Astrocyte (in vitro differentiated cells and primary cell): Measurements from ENCODE around the gene DTNBP1. TPM values are rescaled to one million over a fixed set of nuclear protein-coding genes. Genes with fewer than 3 reads are reported as not detected.

ENCODE experiments used
- DNase-seq: peaks from one replicate; pipeline ENCODE4 v3.0.0-alpha.2; 2010; ENCODE audit warnings: low read depth
- FAIRE-seq: peaks from 2 replicates; lab custom pipeline; 2011; peaks lifted over from hg19 to GRCh38; lab: Jason Lieb, UNC
- H2AFZ ChIP-seq: 2 replicates; pipeline ENCODE4 v1.6.0; 2012; ENCODE audit warnings: low read depth, low read length, inconsistent platforms
- H3K27ac ChIP-seq: 2 replicates; pipeline ENCODE4 v1.5.1; 2011; ENCODE audit warnings: low read depth, low read length, inconsistent platforms
- H3K27me3 ChIP-seq: 2 replicates; pipeline ENCODE4 v1.6.0; 2011; ENCODE audit warnings: low read length, inconsistent platforms; ENCODE audit not compliant: insufficient read depth
- H3K36me3 ChIP-seq: 2 replicates; pipeline ENCODE4 v1.5.1; 2011; ENCODE audit warnings: low read length, inconsistent platforms; ENCODE audit not compliant: insufficient read depth
- H3K4me1 ChIP-seq: 2 replicates; pipeline ENCODE4 v1.5.1; 2011; ENCODE audit warnings: low read length, inconsistent platforms; ENCODE audit not compliant: insufficient read depth
- H3K4me2 ChIP-seq: 2 replicates; pipeline ENCODE4 v1.6.0; 2012; ENCODE audit warnings: low read length, inconsistent platforms
- H3K4me3 ChIP-seq: 2 replicates; pipeline ENCODE4 v1.5.1; 2011; ENCODE audit warnings: low read depth, mild to moderate bottlenecking, low read length, inconsistent platforms; ENCODE audit not compliant: insufficient read depth
- H3K79me2 ChIP-seq: 2 replicates; pipeline ENCODE4 v1.6.0; 2012; ENCODE audit warnings: mild to moderate bottlenecking, low read length, inconsistent platforms; ENCODE audit not compliant: insufficient read depth
- H3K9ac ChIP-seq: 2 replicates; pipeline ENCODE4 v1.6.0; 2012; ENCODE audit warnings: mild to moderate bottlenecking, low read length, inconsistent platforms
- H3K9me3 ChIP-seq: 2 replicates; pipeline ENCODE4 v1.5.1; 2012; ENCODE audit warnings: low read depth, mild to moderate bottlenecking, low read length, inconsistent platforms; ENCODE audit not compliant: insufficient read depth
- H4K20me1 ChIP-seq: 2 replicates; pipeline ENCODE4 v1.6.0; 2012; ENCODE audit warnings: low read length, inconsistent platforms; ENCODE audit not compliant: insufficient read depth
- H3K27ac Mint-ChIP-seq: one replicate; pipeline ENCODE4 v1.8.0; 2021; ENCODE audit warnings: mild to moderate bottlenecking, mixed read lengths; ENCODE audit not compliant: unreplicated experiment
- H3K27me3 Mint-ChIP-seq: one replicate; pipeline ENCODE4 v1.8.0; 2021; ENCODE audit warnings: low read depth, mixed read lengths; ENCODE audit not compliant: unreplicated experiment
- H3K36me3 Mint-ChIP-seq: one replicate; pipeline ENCODE4 v1.8.0; 2021; ENCODE audit warnings: low read depth, mixed read lengths; ENCODE audit not compliant: unreplicated experiment
- H3K4me1 Mint-ChIP-seq: one replicate; pipeline ENCODE4 v1.8.0; 2021; ENCODE audit warnings: low read depth, mixed read lengths; ENCODE audit not compliant: unreplicated experiment
- H3K4me3 Mint-ChIP-seq: one replicate; pipeline ENCODE4 v1.8.0; 2021; ENCODE audit warnings: mild to moderate bottlenecking, moderate library complexity, mixed read lengths; ENCODE audit not compliant: unreplicated experiment
- H3K9me3 Mint-ChIP-seq: one replicate; pipeline ENCODE4 v1.8.0; 2021; ENCODE audit warnings: mild to moderate bottlenecking, mixed read lengths; ENCODE audit not compliant: unreplicated experiment
- CTCF ChIP-seq: IDR thresholded peaks from 2 replicates; pipeline ENCODE4 v1.5.1; 2011; ENCODE audit warnings: low read depth, mild to moderate bottlenecking, inconsistent platforms, low read length, moderate library complexity; ENCODE audit not compliant: insufficient read depth
- EZH2 ChIP-seq: IDR thresholded peaks from 2 replicates; pipeline ENCODE4 v1.6.1; 2012; ENCODE audit warnings: mild to moderate bottlenecking, low read length, inconsistent platforms; ENCODE audit not compliant: insufficient read depth
- total RNA-seq: library from RNA; stranded (reverse); gene quantifications from 2 replicates; pipeline ENCODE4 v1.2.1, GENCODE V29; 2021

Gene DTNBP1
- total RNA-seq, 1 donor from 2014 or later, result 13.0 TPM

- Mint-ChIP-seq H3K36me3 (peaks cover 37% of the 10 kb centered on the region), H3K27me3 (no peaks in the 10 kb centered on the region), H3K9me3 (no peaks in the 10 kb centered on the region), H3K4me3 (no peak overlapping the region), H3K4me1 (peaks cover 9% of the 10 kb centered on the region), H3K27ac (peak overlapping the region; percentile 9)
- Histone ChIP-seq H3K27me3 (no peaks in the 10 kb centered on the region), H3K4me2 (no peak overlapping the region), H3K27ac (no peak overlapping the region), H3K9ac (no peak overlapping the region), H3K4me3 (no peak overlapping the region), H4K20me1 (peaks cover 58% of the 10 kb centered on the region), H2AFZ (no peak overlapping the region), H3K36me3 (peaks cover 2% of the 10 kb centered on the region), H3K4me1 (no peaks in the 10 kb centered on the region), H3K9me3 (no peaks in the 10 kb centered on the region), H3K79me2 (peaks cover 2% of the 10 kb centered on the region)
- TF ChIP-seq CTCF, result no peak
- TF ChIP-seq EZH2, result no peak
- FAIRE-seq (no peak), DNase-seq (no peak)
Observed at GRCh38 chr6:15513801-15514711, 148.8 kb downstream of the DTNBP1 start.

- Histone ChIP-seq H3K79me2 (peaks cover 5% of the 10 kb centered on the region), H3K4me2 (no peak overlapping the region), H3K4me1 (no peaks in the 10 kb centered on the region), H2AFZ (no peak overlapping the region), H3K27ac (no peak overlapping the region), H3K9me3 (no peaks in the 10 kb centered on the region), H3K27me3 (no peaks in the 10 kb centered on the region), H3K36me3 (peaks cover 5% of the 10 kb centered on the region), H3K4me3 (no peak overlapping the region), H4K20me1 (peaks cover 65% of the 10 kb centered on the region), H3K9ac (no peak overlapping the region)
- Mint-ChIP-seq H3K36me3 (peaks cover 44% of the 10 kb centered on the region), H3K27ac (no peak overlapping the region), H3K27me3 (no peaks in the 10 kb centered on the region), H3K9me3 (no peaks in the 10 kb centered on the region), H3K4me3 (no peak overlapping the region), H3K4me1 (peaks cover 6% of the 10 kb centered on the region)
- no peak for FAIRE-seq
- DNase-seq, result no peak
- TF ChIP-seq CTCF (no peak), EZH2 (no peak)
Observed at GRCh38 chr6:15513131-15513771, 149.6 kb downstream of the DTNBP1 start.
